K562 (cell line): Measurements from ENCODE around the gene COL6A1. TPM values are rescaled to one million over a fixed set of nuclear protein-coding genes. Genes with fewer than 3 reads are reported as not detected.
A peak's percentile ranks its signal among the peaks of the same experiment; 100 is the strongest.

ENCODE experiments used
- ATAC-seq: fragments of 200-7000 bp; cut with Tn5 transposase; 3 replicates; pipeline ENCODE4 v1.9.1; 2020; ENCODE audit warnings: moderate library complexity
- BruUV-seq: library from RNA; stranded (reverse); fragments of 400-500 nt; replicated peaks from 2 replicates; lab custom pipeline; 2021; lab: Mats Ljungman, UMichigan
- CTCF ChIA-PET: fragments of 300-600 bp; formaldehyde crosslinking; extraction: SDS; loops from one replicate; lab custom pipeline; 2021; ENCODE audit warnings: low intra/inter-chr PET ratio; lab: Yijun Ruan, JAX
- POLR2A ChIA-PET: fragments of 300-600, 350-650 bp; sonication (Branson Sonifier 250); formaldehyde crosslinking; extraction: SDS; loops from one replicate; lab custom pipeline; 2021; ENCODE audit warnings: antibody characterized with exemption, inconsistent platforms; lab: Yijun Ruan, JAX
- DNase-seq, 4 experiments: peaks; one replicate each; pipeline versions ENCODE4 v3.0.0 to v3.0.0-alpha.2; 2011 to 2018; ENCODE audit warnings: low spot score in 3 of 4, mixed read lengths in 3 of 4; ENCODE audit errors: extremely low read depth in 1 of 4
- FAIRE-seq: peaks from 2 replicates; lab custom pipeline; 2011; peaks lifted over from hg19 to GRCh38; lab: Jason Lieb, UNC
- H2AFZ ChIP-seq: 2 replicates; pipeline ENCODE4 v1.6.0; 2011; ENCODE audit warnings: low read depth, low read length, control low read depth, inconsistent platforms
- H3K27ac ChIP-seq: fragments of 200-600 bp; 3 replicates; pipeline ENCODE4 v1.8.0; 2011; ENCODE audit warnings: low read depth, mild to moderate bottlenecking, control low read depth, inconsistent platforms, low read length, moderate library complexity, mixed read lengths; ENCODE audit errors: extremely low read depth
- H3K27me3 ChIP-seq, 2 experiments: fragments of 300-600 bp in 1 of 2; 2 replicates in 1 of 2; 3 replicates in 1 of 2; pipeline versions ENCODE4 v1.6.0 to v1.8.0; 2011; ENCODE audit warnings: inconsistent platforms in 2 of 2, low read length in 2 of 2, mild to moderate bottlenecking in 1 of 2, mixed read lengths in 1 of 2, moderate library complexity in 1 of 2; ENCODE audit not compliant: control insufficient read depth in 2 of 2, insufficient read depth in 2 of 2
- H3K36me3 ChIP-seq: fragments of 300-600 bp; 3 replicates; pipeline ENCODE4 v1.8.0; 2011; ENCODE audit warnings: mild to moderate bottlenecking, low read length, inconsistent platforms; ENCODE audit not compliant: control insufficient read depth, insufficient read depth
- H3K4me1 ChIP-seq, 2 experiments: fragments of 200-600 bp in 1 of 2; replicated peaks in 1 of 2; 2 replicates in 1 of 2; 3 replicates in 1 of 2; pipeline versions ENCODE4 v1.5.1 to v1.8.0; 2011; ENCODE audit warnings: inconsistent platforms in 2 of 2, low read length in 2 of 2, mild to moderate bottlenecking in 1 of 2, mixed read lengths in 1 of 2, moderate library complexity in 1 of 2; ENCODE audit not compliant: control insufficient read depth in 2 of 2, insufficient read depth in 2 of 2
- H3K4me2 ChIP-seq: 2 replicates; pipeline ENCODE4 v1.6.1; 2011; ENCODE audit warnings: low read length, control low read depth, inconsistent platforms, mixed read lengths; ENCODE audit not compliant: insufficient read depth
- H3K4me3 ChIP-seq: fragments of 200-600 bp; sonication (generic), shearing (Covaris generic); 2 replicates; pipeline ENCODE4 v1.5.1; 2016; ENCODE audit warnings: control low read depth, inconsistent platforms
- H3K79me2 ChIP-seq: fragments of 200-600 bp; 3 replicates; pipeline ENCODE4 v1.8.0; 2011; ENCODE audit warnings: low read length, inconsistent platforms; ENCODE audit not compliant: control insufficient read depth, insufficient read depth
- H3K9ac ChIP-seq, 2 experiments: 2 replicates each; pipeline versions ENCODE4 v1.6.0 to v1.6.1; 2011; ENCODE audit warnings: low read depth in 2 of 2, low read length in 2 of 2, control low read depth in 1 of 2, inconsistent platforms in 1 of 2, mild to moderate bottlenecking in 1 of 2, mixed read lengths in 1 of 2; ENCODE audit not compliant: insufficient read depth in 1 of 2
- H3K9me1 ChIP-seq: one replicate; pipeline ENCODE4 v1.6.0; 2011; ENCODE audit warnings: inconsistent platforms, mild to moderate bottlenecking, low read length, moderate library complexity; ENCODE audit not compliant: control insufficient read depth, insufficient read depth
- H3K9me3 ChIP-seq: replicated peaks from 2 replicates; pipeline ENCODE4 v1.5.1; 2011; ENCODE audit warnings: low read depth, low read length, inconsistent platforms; ENCODE audit not compliant: control insufficient read depth, insufficient read depth
- H4K20me1 ChIP-seq: replicated peaks from 2 replicates; pipeline ENCODE4 v1.6.1; 2011; ENCODE audit warnings: low read length, inconsistent platforms, mixed read lengths; ENCODE audit not compliant: control insufficient read depth, insufficient read depth
- BHLHE40 ChIP-seq: IDR thresholded peaks from 2 replicates; pipeline ENCODE4 v1.6.1; 2011; ENCODE audit warnings: low read length, improper control_type of control experiment
- GMEB1 ChIP-seq: fragments of 250-450 bp; sonication (Bioruptor Pico); IDR thresholded peaks from 2 replicates; pipeline ENCODE4 v1.4.0; 2020; ENCODE audit warnings: mild to moderate bottlenecking
- SMARCB1 ChIP-seq: IDR thresholded peaks from 2 replicates; pipeline ENCODE4 v1.6.1; 2011; ENCODE audit warnings: improper control_type of control experiment, low read depth; ENCODE audit not compliant: insufficient read length
- STAG1 ChIP-seq: sonication (generic); formaldehyde crosslinking; IDR thresholded peaks from 2 replicates; pipeline ENCODE4 v1.5.0; 2020; ENCODE audit warnings: missing genetic modification reagents, borderline replicate concordance
- ZNF175 ChIP-seq: fragments of 200-800 bp; sonication (Bioruptor generic); IDR thresholded peaks from 2 replicates; pipeline ENCODE4 v1.6.1; 2016; ENCODE audit warnings: low read depth, mild to moderate bottlenecking, missing genetic modification characterization, missing compliant biosample characterization
- WGBS: fragments of 100-300 bp; shearing (Covaris generic); methylation state at CpG from one replicate; pipeline ENCODE4 v1.1.6; 2016; ENCODE audit warnings: low coverage, mixed read lengths; ENCODE audit not compliant: insufficient coverage; ENCODE audit errors: missing lambda C conversion rate; 5-methylcytosine and 5-hydroxymethylcytosine counted together
- in situ Hi-C: fragments of 300-500 bp; cut with MboI; formaldehyde crosslinking; loops from 4 replicates; pipeline ENCODE4 v1.15.0; 2018; ENCODE audit warnings: inconsistent platforms, mixed read lengths
- intact Hi-C: fragments of 100-400 bp; cut with micrococcal nuclease; formaldehyde crosslinking; loops from 2 replicates; pipeline ENCODE4 v1.14.2; 2022
- polyA plus RNA-seq, 8 experiments: library from polyadenylated mRNA; depleted of rRNA in 4 of 8; stranded (reverse) in 5 of 8; unstranded in 3 of 8; fragments of >200 nt; fragmentation: Nextera tagmentation in 2 of 8; fragmentation: Illumina TruSeq in 1 of 8; extraction: Ambion mirVana in 2 of 8; extraction: Trizol in 1 of 8; gene quantifications; 2 replicates each; pipeline versions ENCODE4 v1.2.1 to v1.2.3, GENCODE V29; 2011 to 2014; ENCODE audit warnings: inconsistent platforms in 1 of 8, missing spikeins in 1 of 8
- total RNA-seq, 7 experiments: library from RNA; depleted of rRNA in 6 of 7; stranded (reverse); fragments of >200 nt in 6 of 7; fragmentation: Illumina TruSeq in 2 of 7; extraction: Trizol in 2 of 7; gene quantifications; 2 replicates each; pipeline versions ENCODE4 v1.2.1 to v1.2.3, GENCODE V29; 2011 to 2021; ENCODE audit warnings: low replicate concordance in 1 of 7

Gene COL6A1
- total and polyA plus RNA-seq, 9 of the 15 experiments (the other 6 are each of a cell fraction or from before 2014, with no cell fraction given): 0.07 to 1.3 (median 0.14) TPM; not detected in 3

GRCh38 chr21:45947296-45947695 is 34.3 kb upstream of the COL6A1 start:
- no peak overlapping the region for H3K27ac ChIP-seq
- H3K4me3 ChIP-seq: no peak overlapping the region
- peak overlapping the region in 1 of 2 experiments; percentile 17; a peak in 1 of 4 replicates for H3K9ac ChIP-seq
- H3K27me3 ChIP-seq: peaks cover 60 to 92% of the 10 kb centered on the region in 2 experiments
- no TSS peak for BruUV-seq
- H4K20me1 ChIP-seq: peaks cover 5% of the 10 kb centered on the region
- CTCF ChIA-PET: no interaction called here
- DNase-seq (no peak), FAIRE-seq (no peak), ATAC-seq (no peak; the same call in 2 of the 3 replicates)
- H3K9me3 ChIP-seq: no peaks in the 10 kb centered on the region; the same call in 1 of the 2 replicates
- peaks cover 8 to 27% of the 10 kb centered on the region in 2 experiments; a peak in 4 of 5 replicates for H3K4me1 ChIP-seq
- no peaks in the 10 kb centered on the region for H3K9me1 ChIP-seq
- POLR2A ChIA-PET: interaction anchor here (0.6 to 1.8 kb wide), 2 partner anchors 10 to 302 kb away, joined by 3 to 6 read pairs; no protein-coding TSS in a partner anchor
- TF ChIP-seq SMARCB1 (no peak), STAG1 (CRISPR knock-in tag) (no peak), BHLHE40 (no peak), ZNF175 (CRISPR knock-in tag) (no peak), GMEB1 (CRISPR knock-in tag) (no peak)
- H2AFZ ChIP-seq: no peak overlapping the region
- no peak overlapping the region for H3K4me2 ChIP-seq
- WGBS: 4% methylated on average over 16 of the region's 16 CpGs
- intact Hi-C loops (no loop called here), in situ Hi-C loops (no loop called here)
- H3K79me2 ChIP-seq: no peaks in the 10 kb centered on the region
- no peaks in the 10 kb centered on the region for H3K36me3 ChIP-seq
